ENCODE measurements around the gene NCOA1.
"Not testable (repeated sequence)": the region's sequence is repeated elsewhere in the genome, so short reads cannot be mapped to it uniquely, and the experiment has no call there.

NCOA1 gene

DNA sequence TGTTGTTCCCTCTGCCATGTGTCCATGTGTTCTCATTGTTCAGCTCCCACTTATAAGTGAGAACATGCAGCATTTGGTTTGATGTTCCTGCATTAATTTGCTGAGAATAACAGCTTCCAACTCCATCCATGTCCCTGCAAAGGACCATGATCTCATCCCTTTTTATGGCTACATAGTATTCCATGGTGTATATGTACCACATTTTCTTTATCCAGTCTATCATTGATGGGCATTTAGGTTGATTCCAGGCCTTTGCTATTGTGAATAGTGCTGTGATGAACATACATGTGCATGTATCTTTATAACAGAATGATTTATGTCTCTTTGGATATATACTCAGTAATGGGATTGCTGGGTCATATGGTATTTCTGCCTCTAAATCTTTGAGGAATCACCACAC is 187.0 kb downstream of the NCOA1 start:
- not testable (repeated sequence) for H3K14ac ChIP-seq (ENCODE audit: low read length); H2AFZ ChIP-seq (ENCODE audit: low read length); H3K27me3 ChIP-seq (ENCODE audit: control insufficient read depth in 3 of 3, insufficient read depth in 3 of 3, low read depth in 1 of 3, low read length in 3 of 3); H2BK12ac ChIP-seq (ENCODE audit: low read length); H2BK15ac ChIP-seq (ENCODE audit: low read length); H3K9ac ChIP-seq (ENCODE audit: low read depth, low read length, poor library complexity); H4K91ac ChIP-seq (ENCODE audit: low read depth, low read length, poor library complexity); H3K18ac ChIP-seq (ENCODE audit: low read length); H3K4ac ChIP-seq (ENCODE audit: low read length); H3K4me3 ChIP-seq (ENCODE audit: low read length in 2 of 2); H3K4me2 ChIP-seq (ENCODE audit: insufficient read depth, low read length, poor library complexity, severe bottlenecking); DNase-seq (ENCODE audit: low spot score); H3K23ac ChIP-seq (ENCODE audit: low read depth, low read length, poor library complexity); H2BK120ac ChIP-seq (ENCODE audit: low read depth, low read length); H3K4me1 ChIP-seq (ENCODE audit: control insufficient read depth in 2 of 2, insufficient read depth in 1 of 2, low read depth in 1 of 2, low read length in 2 of 2); H2AK5ac ChIP-seq (ENCODE audit: low read depth, low read length); H4K8ac ChIP-seq (ENCODE audit: low read depth, low read length); H3K27ac ChIP-seq (replicated peaks; ENCODE audit: low read length); H3K79me1 ChIP-seq (ENCODE audit: low read depth, low read length); H2BK5ac ChIP-seq (ENCODE audit: low read length); H3K9me3 ChIP-seq (replicated peaks in 1 of 2; ENCODE audit: control insufficient read depth in 2 of 2, insufficient read depth in 1 of 2, low read depth in 1 of 2, low read length in 2 of 2)
- peaks cover 0 to 25% of the 10 kb centered on the region in 2 donors for H3K36me3 ChIP-seq (replicated peaks in 1 of 2; ENCODE audit: control insufficient read depth in 2 of 2, insufficient read depth in 2 of 2, low read length in 2 of 2)

DNA sequence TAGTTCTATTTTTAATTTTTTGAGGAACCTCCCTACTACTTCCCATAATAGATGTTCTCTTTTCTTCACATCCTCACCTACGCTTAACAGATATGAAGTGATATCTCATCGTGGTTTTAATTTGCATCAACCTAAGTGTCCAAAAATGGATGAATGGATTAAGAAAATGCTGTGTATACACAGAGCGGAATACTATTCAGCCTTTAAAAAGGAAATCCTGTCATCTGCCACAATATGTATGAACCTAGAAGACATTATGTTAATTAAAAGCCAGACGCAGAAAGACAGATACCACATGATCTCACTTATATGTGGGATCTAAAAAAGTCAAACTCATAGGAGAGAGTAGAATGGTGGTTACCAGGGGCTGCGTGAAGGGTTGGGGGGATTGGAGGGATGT is 189.1 kb downstream of the NCOA1 start:
- no peak overlapping the region for H4K8ac ChIP-seq (ENCODE audit: low read depth, low read length)
- no peak overlapping the region for H3K23ac ChIP-seq (ENCODE audit: low read depth, low read length, poor library complexity)
- no peak overlapping the region for H3K4me3 ChIP-seq (ENCODE audit: low read length in 2 of 2)
- no peak overlapping the region for H4K91ac ChIP-seq (ENCODE audit: low read depth, low read length, poor library complexity)
- WGBS, 2 donors (ENCODE audit: extremely low coverage in 2 of 2, insufficient read length in 2 of 2, insufficient replicate concordance in 1 of 2) = no CpG with 5 or more reads among the region's 5 CpGs
- H2BK15ac ChIP-seq (ENCODE audit: low read length) = no peak overlapping the region
- no peak overlapping the region for H2BK12ac ChIP-seq (ENCODE audit: low read length)
- no peaks in the 10 kb centered on the region for H3K27me3 ChIP-seq (ENCODE audit: control insufficient read depth in 3 of 3, insufficient read depth in 3 of 3, low read depth in 1 of 3, low read length in 3 of 3)
- no peak overlapping the region for H3K9ac ChIP-seq (ENCODE audit: low read depth, low read length, poor library complexity)
- no peak overlapping the region for H3K4ac ChIP-seq (ENCODE audit: low read length)
- no peak for DNase-seq (ENCODE audit: low spot score)
- H3K79me1 ChIP-seq (ENCODE audit: low read depth, low read length) = no peaks in the 10 kb centered on the region
- peaks cover 0 to 23% of the 10 kb centered on the region in 2 donors for H3K36me3 ChIP-seq (replicated peaks in 1 of 2; ENCODE audit: control insufficient read depth in 2 of 2, insufficient read depth in 2 of 2, low read length in 2 of 2)
- H3K14ac ChIP-seq (ENCODE audit: low read length) = no peak overlapping the region
- no peak overlapping the region for H3K18ac ChIP-seq (ENCODE audit: low read length)
- no peak overlapping the region for H2BK5ac ChIP-seq (ENCODE audit: low read length)
- H2AFZ ChIP-seq (ENCODE audit: low read length) = no peak overlapping the region
- peaks cover 3 to 6% of the 10 kb centered on the region in 2 donors for H3K4me1 ChIP-seq (ENCODE audit: control insufficient read depth in 2 of 2, insufficient read depth in 1 of 2, low read depth in 1 of 2, low read length in 2 of 2)
- no peaks in the 10 kb centered on the region for H3K9me3 ChIP-seq (replicated peaks in 1 of 2; ENCODE audit: control insufficient read depth in 2 of 2, insufficient read depth in 1 of 2, low read depth in 1 of 2, low read length in 2 of 2)
- no peak overlapping the region for H2AK5ac ChIP-seq (ENCODE audit: low read depth, low read length)
- H2BK120ac ChIP-seq (ENCODE audit: low read depth, low read length) = no peak overlapping the region
- H3K27ac ChIP-seq (replicated peaks; ENCODE audit: low read length) = no peak overlapping the region
- no peak overlapping the region for H3K4me2 ChIP-seq (ENCODE audit: insufficient read depth, low read length, poor library complexity, severe bottlenecking)

DNA sequence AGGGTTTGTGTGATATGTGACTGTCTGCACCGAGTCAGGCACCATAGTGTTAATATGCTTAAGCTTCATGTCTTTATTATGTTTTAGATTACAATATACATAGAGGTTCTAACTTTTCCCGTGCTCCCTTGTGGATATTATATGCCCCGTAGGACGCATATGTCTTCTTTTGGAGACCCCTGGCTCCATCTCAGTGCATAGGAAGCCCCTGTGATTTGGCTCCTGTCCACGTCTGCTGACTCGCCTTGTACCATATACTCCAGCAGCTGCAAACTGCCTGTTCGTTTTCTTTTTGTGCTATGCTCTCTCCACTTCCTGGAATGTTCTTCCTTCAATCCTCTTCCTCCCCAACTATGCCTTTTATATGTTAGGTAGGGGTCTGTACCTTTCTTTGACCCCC is 191.2 kb downstream of the NCOA1 start:
- H2BK120ac ChIP-seq (ENCODE audit: low read depth, low read length) = no peak overlapping the region
- no peak overlapping the region for H4K8ac ChIP-seq (ENCODE audit: low read depth, low read length)
- no peaks in the 10 kb centered on the region for H3K27me3 ChIP-seq (ENCODE audit: control insufficient read depth in 3 of 3, insufficient read depth in 3 of 3, low read depth in 1 of 3, low read length in 3 of 3)
- no peak overlapping the region for H2BK5ac ChIP-seq (ENCODE audit: low read length)
- H3K23ac ChIP-seq (ENCODE audit: low read depth, low read length, poor library complexity) = no peak overlapping the region
- H3K4me1 ChIP-seq (ENCODE audit: control insufficient read depth in 2 of 2, insufficient read depth in 1 of 2, low read depth in 1 of 2, low read length in 2 of 2) = peaks cover 3 to 6% of the 10 kb centered on the region in 2 donors
- no peak for DNase-seq (ENCODE audit: low spot score)
- no peak overlapping the region for H3K18ac ChIP-seq (ENCODE audit: low read length)
- H3K4ac ChIP-seq (ENCODE audit: low read length) = no peak overlapping the region
- no peak overlapping the region for H3K14ac ChIP-seq (ENCODE audit: low read length)
- H3K9ac ChIP-seq (ENCODE audit: low read depth, low read length, poor library complexity) = no peak overlapping the region
- H3K27ac ChIP-seq (replicated peaks; ENCODE audit: low read length) = no peak overlapping the region
- H2AK5ac ChIP-seq (ENCODE audit: low read depth, low read length) = no peak overlapping the region
- H3K36me3 ChIP-seq (replicated peaks in 1 of 2; ENCODE audit: control insufficient read depth in 2 of 2, insufficient read depth in 2 of 2, low read length in 2 of 2) = peaks cover 0 to 16% of the 10 kb centered on the region in 2 donors
- H3K4me2 ChIP-seq (ENCODE audit: insufficient read depth, low read length, poor library complexity, severe bottlenecking) = no peak overlapping the region
- H2AFZ ChIP-seq (ENCODE audit: low read length) = no peak overlapping the region
- H3K79me1 ChIP-seq (ENCODE audit: low read depth, low read length) = no peaks in the 10 kb centered on the region
- H3K4me3 ChIP-seq (ENCODE audit: low read length in 2 of 2) = no peak overlapping the region
- H2BK15ac ChIP-seq (ENCODE audit: low read length) = no peak overlapping the region
- H3K9me3 ChIP-seq (replicated peaks in 1 of 2; ENCODE audit: control insufficient read depth in 2 of 2, insufficient read depth in 1 of 2, low read depth in 1 of 2, low read length in 2 of 2) = no peaks in the 10 kb centered on the region
- no peak overlapping the region for H4K91ac ChIP-seq (ENCODE audit: low read depth, low read length, poor library complexity)
- WGBS, 2 donors (ENCODE audit: extremely low coverage in 2 of 2, insufficient read length in 2 of 2, insufficient replicate concordance in 1 of 2) = no CpG with 5 or more reads among the region's 7 CpGs
- H2BK12ac ChIP-seq (ENCODE audit: low read length) = no peak overlapping the region

DNA sequence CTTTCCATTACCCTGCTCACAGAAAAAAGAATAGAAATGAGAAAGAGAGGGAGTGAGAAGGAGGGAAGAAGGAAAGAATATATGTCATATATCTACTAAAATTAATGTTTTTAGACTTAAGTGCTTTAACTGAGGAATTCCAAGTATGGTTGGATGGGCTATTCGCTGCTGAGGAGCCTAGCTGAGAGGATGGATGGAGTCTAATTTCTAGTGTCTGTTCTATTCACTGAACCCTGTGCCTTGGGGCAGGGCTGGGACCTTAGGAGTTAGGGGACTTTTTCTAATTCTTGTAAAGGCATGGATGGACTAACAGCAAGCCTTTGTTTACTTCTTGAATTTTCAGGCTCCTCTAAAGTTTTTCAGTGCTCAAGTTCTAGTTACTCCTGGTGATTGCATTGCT is 192.4 kb downstream of the NCOA1 start:
- no peak overlapping the region for H2AK5ac ChIP-seq (ENCODE audit: low read depth, low read length)
- H3K4me1 ChIP-seq (ENCODE audit: control insufficient read depth in 2 of 2, insufficient read depth in 1 of 2, low read depth in 1 of 2, low read length in 2 of 2) = peaks cover 3 to 6% of the 10 kb centered on the region in 2 donors
- no peak overlapping the region for H2BK15ac ChIP-seq (ENCODE audit: low read length)
- peaks cover 0 to 16% of the 10 kb centered on the region in 2 donors for H3K36me3 ChIP-seq (replicated peaks in 1 of 2; ENCODE audit: control insufficient read depth in 2 of 2, insufficient read depth in 2 of 2, low read length in 2 of 2)
- no peak overlapping the region for H3K4me2 ChIP-seq (ENCODE audit: insufficient read depth, low read length, poor library complexity, severe bottlenecking)
- no peak overlapping the region for H2BK120ac ChIP-seq (ENCODE audit: low read depth, low read length)
- DNase-seq (ENCODE audit: low spot score) = no peak
- H3K14ac ChIP-seq (ENCODE audit: low read length) = no peak overlapping the region
- no peak overlapping the region for H2AFZ ChIP-seq (ENCODE audit: low read length)
- H3K79me1 ChIP-seq (ENCODE audit: low read depth, low read length) = no peaks in the 10 kb centered on the region
- H3K18ac ChIP-seq (ENCODE audit: low read length) = no peak overlapping the region
- no peak overlapping the region for H3K4me3 ChIP-seq (ENCODE audit: low read length in 2 of 2)
- H3K23ac ChIP-seq (ENCODE audit: low read depth, low read length, poor library complexity) = no peak overlapping the region
- H3K9me3 ChIP-seq (replicated peaks in 1 of 2; ENCODE audit: control insufficient read depth in 2 of 2, insufficient read depth in 1 of 2, low read depth in 1 of 2, low read length in 2 of 2) = no peaks in the 10 kb centered on the region
- H3K27ac ChIP-seq (replicated peaks; ENCODE audit: low read length) = no peak overlapping the region
- no peaks in the 10 kb centered on the region for H3K27me3 ChIP-seq (ENCODE audit: control insufficient read depth in 3 of 3, insufficient read depth in 3 of 3, low read depth in 1 of 3, low read length in 3 of 3)
- no peak overlapping the region for H4K91ac ChIP-seq (ENCODE audit: low read depth, low read length, poor library complexity)
- H2BK12ac ChIP-seq (ENCODE audit: low read length) = no peak overlapping the region
- no CpG with 5 or more reads among the region's 1 CpG for WGBS, 2 donors (ENCODE audit: extremely low coverage in 2 of 2, insufficient read length in 2 of 2, insufficient replicate concordance in 1 of 2)
- H3K4ac ChIP-seq (ENCODE audit: low read length) = no peak overlapping the region
- H2BK5ac ChIP-seq (ENCODE audit: low read length) = no peak overlapping the region
- no peak overlapping the region for H3K9ac ChIP-seq (ENCODE audit: low read depth, low read length, poor library complexity)
- H4K8ac ChIP-seq (ENCODE audit: low read depth, low read length) = no peak overlapping the region
